Measurements from ENCODE around the gene NUP133.
"Not testable (repeated sequence)": the region's sequence is repeated elsewhere in the genome, so short reads cannot be mapped to it uniquely, and the experiment has no call there.

NUP133 gene

GRCh38 chr1:229479660-229480399 is 28.3 kb downstream of the NUP133 start:
- ChIA-PET POLR2A (interaction anchor here (0.7 to 1.0 kb wide), 2 partner anchors 11 to 12 kb away, joined by 3 to 4 read pairs; no protein-coding TSS in a partner anchor), CTCF (interaction anchor here (0.6 to 7.9 kb wide), 10 partner anchors 10 to 1071 kb away, joined by 3 to 138 read pairs (median 4); no protein-coding TSS in a partner anchor)
- Histone ChIP-seq H3K9me3 (ENCODE audit: control insufficient read depth, insufficient read depth, low read depth, low read length) (no peaks in the 10 kb centered on the region), H3K4me3 (ENCODE audit: low read depth, low read length) (no peak overlapping the region), H3K36me3 (ENCODE audit: control insufficient read depth in 2 of 2, insufficient read depth in 1 of 2, low read length in 2 of 2) (peaks cover 69 to 90% of the 10 kb centered on the region in 2 experiments), H3K27ac (ENCODE audit: extremely low read depth, low read depth, low read length) (no peak overlapping the region), H3K4me1 (ENCODE audit: control insufficient read depth, insufficient read depth, low read length) (no peaks in the 10 kb centered on the region)
- TF ChIP-seq ZNF132 (tag by site-specific recombination; IDR thresholded peaks at IDR 0.05; ENCODE audit: borderline replicate concordance) (no peak), AEBP2 (tag by site-specific recombination; IDR thresholded peaks at IDR 0.05; ENCODE audit: borderline replicate concordance) (no peak), ZNF140 (tag by site-specific recombination; IDR thresholded peaks at IDR 0.05) (no peak), ZEB2 (tag by site-specific recombination; IDR thresholded peaks at IDR 0.05) (no peak), ZNF623 (tag by site-specific recombination; IDR thresholded peaks at IDR 0.05) (no peak), ZBTB7A (tag by site-specific recombination; IDR thresholded peaks at IDR 0.05; ENCODE audit: low read depth) (no peak), ZNF302 (tag by site-specific recombination; IDR thresholded peaks at IDR 0.05; ENCODE audit: low read depth) (no peak)

GRCh38 chr1:229478852-229479251 is 29.3 kb downstream of the NUP133 start:
- Histone ChIP-seq H3K4me3 (ENCODE audit: low read depth, low read length) (no peak overlapping the region), H3K36me3 (ENCODE audit: control insufficient read depth in 2 of 2, insufficient read depth in 1 of 2, low read length in 2 of 2) (peaks cover 66 to 93% of the 10 kb centered on the region in 2 experiments), H3K27ac (ENCODE audit: extremely low read depth, low read depth, low read length) (no peak overlapping the region), H3K4me1 (ENCODE audit: control insufficient read depth, insufficient read depth, low read length) (no peaks in the 10 kb centered on the region), H3K9me3 (ENCODE audit: control insufficient read depth, insufficient read depth, low read depth, low read length) (no peaks in the 10 kb centered on the region)
- ChIA-PET POLR2A (no interaction called here), CTCF (interaction anchor here (0.6 to 7.9 kb wide), 3 partner anchors 222 to 261 kb away, joined by 3 to 138 read pairs (median 5); no protein-coding TSS in a partner anchor)
- TF ChIP-seq TRIM28 (IDR thresholded peaks at IDR 0.05; ENCODE audit: borderline replicate concordance, low read length): no peak
- no peak for TF ChIP-seq SCRT2 (tag by site-specific recombination; IDR thresholded peaks at IDR 0.05)
- no peak for TF ChIP-seq ZNF311 (tag by site-specific recombination; IDR thresholded peaks at IDR 0.05; ENCODE audit: borderline replicate concordance)
- no peak for TF ChIP-seq ZNF174 (tag by site-specific recombination; IDR thresholded peaks at IDR 0.05)
- no peak for TF ChIP-seq MYNN (tag by site-specific recombination; IDR thresholded peaks at IDR 0.05; ENCODE audit: borderline replicate concordance)
- TF ChIP-seq ZNF157 (tag by site-specific recombination; IDR thresholded peaks at IDR 0.05): no peak
- no peak for TF ChIP-seq ZNF621 (tag by site-specific recombination; IDR thresholded peaks at IDR 0.05)
- TF ChIP-seq PRDM10 (tag by site-specific recombination; IDR thresholded peaks at IDR 0.05): no peak
- no peak for TF ChIP-seq ZNF48 (tag by site-specific recombination; IDR thresholded peaks at IDR 0.05)
- TF ChIP-seq ZBTB21 (tag by site-specific recombination; IDR thresholded peaks at IDR 0.05): no peak
- TF ChIP-seq ZSCAN23 (tag by site-specific recombination; IDR thresholded peaks at IDR 0.05): no peak
- no peak for TF ChIP-seq ZNF292 (tag by site-specific recombination; IDR thresholded peaks at IDR 0.05; ENCODE audit: borderline replicate concordance, low read depth)
- no peak for TF ChIP-seq ZNF23 (tag by site-specific recombination; IDR thresholded peaks at IDR 0.05; ENCODE audit: borderline replicate concordance)
- no peak for TF ChIP-seq KLF17 (tag by site-specific recombination; IDR thresholded peaks at IDR 0.05)
- TF ChIP-seq YY2 (tag by site-specific recombination; IDR thresholded peaks at IDR 0.05): no peak
- no peak for TF ChIP-seq ZNF266 (tag by site-specific recombination; IDR thresholded peaks at IDR 0.05; ENCODE audit: low read depth)
- TF ChIP-seq ZSCAN5A (tag by site-specific recombination; IDR thresholded peaks at IDR 0.05): no peak

GRCh38 chr1:229475859-229476258 is 32.3 kb downstream of the NUP133 start:
- peaks cover 72 to 86% of the 10 kb centered on the region in 2 experiments for H3K36me3 ChIP-seq (ENCODE audit: control insufficient read depth in 2 of 2, insufficient read depth in 1 of 2, low read length in 2 of 2)
- POLR2A ChIA-PET: interaction anchor here (0.7 kb wide), 1 partner anchor 217 kb away, joined by 3 read pairs; no protein-coding TSS in a partner anchor
- not testable (repeated sequence) for H3K9me3 ChIP-seq (ENCODE audit: control insufficient read depth, insufficient read depth, low read depth, low read length); H3K4me1 ChIP-seq (ENCODE audit: control insufficient read depth, insufficient read depth, low read length); H3K27ac ChIP-seq (ENCODE audit: extremely low read depth, low read depth, low read length); H3K4me3 ChIP-seq (ENCODE audit: low read depth, low read length)
- CTCF ChIA-PET: interaction anchor here (0.6 to 2.4 kb wide), 8 partner anchors 17 to 811 kb away, joined by 3 to 15 read pairs (median 3); no protein-coding TSS in a partner anchor
